Activated T-helper 1 cell treated with anti-CD3 and anti-CD28 coated beads, Interleukin-2, amount 50 U/mL, for 16 hours (primary cell): Measurements from ENCODE around the gene MREG.
"Not testable (repeated sequence)": the region's sequence is repeated elsewhere in the genome, so short reads cannot be mapped to it uniquely, and the experiment has no call there.

Source experiments
- DNase-seq, 2 donors: peaks; one replicate each; pipeline ENCODE4 v3.0.0-alpha.2; 2020; ENCODE audit warnings: low read depth in 1 of 2, low spot score in 1 of 2

MREG gene

GRCh38 chr2:215988556-215989207, 24.7 kb downstream of the MREG start:
- DNase-seq = not testable (repeated sequence)

- DNase-seq = no peak
These were observed 28.1 kb downstream of the MREG start for GRCh38 chr2:215985257-215985656.

GRCh38 chr2:215984661-215985060, 28.7 kb downstream of the MREG start:
- no peak for DNase-seq

GRCh38 chr2:215983581-215984351, 29.6 kb downstream of the MREG start:
- no peak for DNase-seq

GRCh38 chr2:215982465-215982875, 30.9 kb downstream of the MREG start:
- no peak for DNase-seq

GRCh38 chr2:215981115-215981514, 32.2 kb downstream of the MREG start:
- DNase-seq = no peak

GRCh38 chr2:215979620-215980019, 33.7 kb downstream of the MREG start:
- no peak for DNase-seq

- no peak for DNase-seq
These were observed 38.5 kb downstream of the MREG start for GRCh38 chr2:215974700-215975429.

- no peak for DNase-seq
These were observed 39.2 kb downstream of the MREG start for GRCh38 chr2:215973954-215974699.

GRCh38 chr2:215973145-215973792, 40.1 kb downstream of the MREG start:
- no peak for DNase-seq

GRCh38 chr2:215971671-215972070, 41.7 kb downstream of the MREG start:
- DNase-seq = no peak

GRCh38 chr2:215970894-215971293, 42.5 kb downstream of the MREG start:
- not testable (repeated sequence) for DNase-seq

GRCh38 chr2:215970425-215970824, 42.9 kb downstream of the MREG start:
- no peak for DNase-seq

GRCh38 chr2:215969131-215969841, 44.1 kb downstream of the MREG start:
- DNase-seq = no peak

GRCh38 chr2:215968499-215968898, 44.9 kb downstream of the MREG start:
- no peak for DNase-seq

- no peak for DNase-seq
These were observed 45.6 kb downstream of the MREG start for GRCh38 chr2:215967590-215968378.

- no peak for DNase-seq
These were observed 46.4 kb downstream of the MREG start for GRCh38 chr2:215966951-215967350.

- no peak for DNase-seq
These were observed 47.1 kb downstream of the MREG start for GRCh38 chr2:215966274-215966673.

- DNase-seq = no peak
These were observed 47.7 kb downstream of the MREG start for GRCh38 chr2:215965532-215966165.
